Forelimb muscle (tissue), 1 donor: ENCODE results near the gene FBXW8. TPM values are rescaled to one million over a fixed set of nuclear protein-coding genes. Genes with fewer than 3 reads are reported as not detected.

Experiments
- DNase-seq: peaks from one replicate; pipeline ENCODE4 v3.0.0-alpha.2; 2013; ENCODE audit warnings: low read depth
- polyA plus RNA-seq: library from polyadenylated mRNA; unstranded; fragments of 120-200 nt; gene quantifications from one replicate; pipeline ENCODE4 v1.2.1, GENCODE V29; 2013; ENCODE audit not compliant: insufficient read length

FBXW8 gene
- polyA plus RNA-seq, 1 donor, result 13.3 TPM

DNA sequence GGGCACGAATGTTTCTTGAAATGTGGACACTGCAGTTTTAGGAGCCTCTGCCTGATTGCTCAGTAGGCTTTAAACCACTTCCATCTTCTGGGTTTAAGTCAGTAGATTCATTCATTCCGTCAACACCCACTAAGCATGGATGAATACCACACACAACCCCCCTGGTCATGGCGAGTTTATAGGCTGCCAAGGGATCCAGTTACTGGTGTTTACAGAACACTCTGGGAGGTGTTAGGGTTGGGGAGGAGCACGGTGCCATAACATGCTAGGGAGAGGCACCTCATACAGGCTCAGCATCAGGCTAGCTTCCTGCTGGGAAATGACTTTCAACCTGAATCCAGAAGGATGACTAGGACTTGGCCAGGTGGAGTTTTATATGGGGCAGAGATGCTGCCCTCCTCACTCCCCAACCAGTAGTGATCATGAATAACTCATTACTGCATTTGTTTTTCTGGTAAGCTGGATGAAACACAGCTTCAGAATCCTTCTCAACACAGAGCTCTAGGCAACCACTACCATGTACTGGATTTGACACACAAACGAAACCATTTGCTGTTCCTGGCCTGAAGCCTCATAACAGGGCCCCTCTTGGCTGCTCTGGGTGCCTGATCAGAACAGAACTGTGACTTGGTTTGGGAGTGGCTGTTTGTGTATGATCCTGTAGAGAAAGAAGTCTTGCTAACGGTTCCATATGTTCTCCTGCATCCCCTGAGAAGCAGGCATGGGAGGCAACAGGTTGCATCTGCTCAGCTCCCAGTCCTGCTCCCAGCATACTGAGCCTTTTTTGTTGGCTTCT, 47.9 kb downstream of the FBXW8 start:
- DNase-seq, result no peak

DNA sequence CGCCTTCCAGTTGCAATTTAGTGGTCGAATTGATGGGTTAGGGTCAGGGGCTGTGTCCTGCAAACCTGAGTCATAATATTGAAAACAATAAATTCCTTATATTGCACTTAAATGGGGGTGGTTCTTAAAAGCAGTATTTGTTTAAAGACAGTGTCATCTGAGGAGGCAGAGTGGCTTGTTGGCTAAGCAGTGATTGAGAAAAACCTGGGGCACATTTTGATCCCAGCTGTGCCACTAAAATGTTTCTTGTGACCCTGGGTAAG, 48.4 kb downstream of the FBXW8 start:
- DNase-seq, result no peak

DNA sequence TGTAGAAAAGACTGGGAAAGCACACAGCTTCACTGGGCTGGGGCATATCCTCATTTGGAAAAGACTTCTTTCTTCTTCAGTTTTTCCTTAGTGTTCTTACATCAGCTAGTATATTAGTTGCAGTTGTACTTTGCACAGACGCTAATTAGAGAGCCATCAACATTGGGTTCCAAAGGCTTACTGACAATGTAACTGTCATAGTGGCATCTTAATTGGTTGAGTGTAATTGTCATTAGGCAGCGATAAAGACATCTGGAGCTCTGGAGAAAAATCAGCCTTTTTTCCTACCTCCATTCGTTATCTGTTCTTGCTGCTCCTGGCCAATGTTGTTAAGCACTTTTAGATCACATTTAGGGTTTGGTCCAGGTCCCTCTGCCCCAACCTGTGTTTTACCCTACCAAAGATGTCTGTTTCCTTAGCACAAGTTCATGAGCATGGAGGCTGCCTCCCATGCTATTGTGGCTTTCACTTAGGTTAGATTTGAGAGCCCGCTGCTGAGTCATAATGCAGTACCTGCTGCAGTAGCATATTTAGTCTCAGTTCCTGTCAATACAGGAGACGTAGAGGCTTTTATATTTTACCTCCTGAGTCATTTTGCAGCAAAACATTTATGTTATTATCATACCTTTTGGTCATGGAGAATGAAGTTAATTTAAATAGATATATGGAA, 49.2 kb downstream of the FBXW8 start:
- DNase-seq, result no peak

DNA sequence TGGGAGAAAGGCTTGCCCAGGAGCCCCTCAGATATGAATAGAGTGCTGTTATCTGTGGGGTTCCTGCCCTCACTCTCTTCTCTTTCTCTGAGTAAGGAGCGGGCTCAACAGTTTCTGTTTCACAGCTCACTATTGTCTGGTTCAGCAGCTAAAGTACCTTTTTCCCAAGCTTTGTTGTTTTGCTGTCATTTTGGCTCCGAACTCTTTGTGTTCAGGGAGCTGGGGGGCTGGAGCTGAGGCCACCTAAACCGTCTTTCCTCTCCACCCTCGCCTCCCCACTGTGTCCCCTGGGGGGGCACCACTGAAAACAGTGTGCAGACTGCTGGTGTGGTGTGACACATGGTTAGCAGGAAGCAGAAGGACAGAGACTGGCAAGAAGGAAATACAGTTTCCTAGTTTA, 51.4 kb downstream of the FBXW8 start:
- DNase-seq, result no peak

DNA sequence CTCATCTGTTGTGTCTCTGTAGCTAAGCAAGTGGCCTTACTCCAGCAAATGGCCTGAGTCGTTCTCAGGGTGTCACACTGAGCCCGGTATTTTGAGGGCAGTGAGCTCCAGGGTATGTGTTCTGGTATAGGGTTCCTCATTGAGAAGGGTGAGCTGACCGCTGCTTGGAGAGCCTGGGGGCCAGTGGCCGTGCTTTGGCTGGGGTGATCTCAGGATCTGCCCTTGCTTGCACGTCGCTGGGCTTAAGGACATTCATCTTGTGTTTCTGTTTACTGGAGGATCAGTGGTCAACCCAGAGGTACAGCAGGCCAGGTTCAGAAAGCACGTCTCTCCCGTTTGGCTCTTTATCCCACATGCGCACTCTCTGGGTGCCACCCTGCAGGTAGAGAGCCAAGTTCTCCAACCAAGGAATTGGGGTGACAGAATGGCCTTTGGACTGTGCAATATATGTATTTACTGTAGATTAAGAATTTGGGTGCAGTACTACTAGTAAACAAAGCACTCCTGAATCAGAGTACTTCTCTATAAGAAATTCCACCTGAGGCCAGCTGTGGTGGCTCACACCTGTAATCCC, 52.1 kb downstream of the FBXW8 start:
- DNase-seq, result no peak

DNA sequence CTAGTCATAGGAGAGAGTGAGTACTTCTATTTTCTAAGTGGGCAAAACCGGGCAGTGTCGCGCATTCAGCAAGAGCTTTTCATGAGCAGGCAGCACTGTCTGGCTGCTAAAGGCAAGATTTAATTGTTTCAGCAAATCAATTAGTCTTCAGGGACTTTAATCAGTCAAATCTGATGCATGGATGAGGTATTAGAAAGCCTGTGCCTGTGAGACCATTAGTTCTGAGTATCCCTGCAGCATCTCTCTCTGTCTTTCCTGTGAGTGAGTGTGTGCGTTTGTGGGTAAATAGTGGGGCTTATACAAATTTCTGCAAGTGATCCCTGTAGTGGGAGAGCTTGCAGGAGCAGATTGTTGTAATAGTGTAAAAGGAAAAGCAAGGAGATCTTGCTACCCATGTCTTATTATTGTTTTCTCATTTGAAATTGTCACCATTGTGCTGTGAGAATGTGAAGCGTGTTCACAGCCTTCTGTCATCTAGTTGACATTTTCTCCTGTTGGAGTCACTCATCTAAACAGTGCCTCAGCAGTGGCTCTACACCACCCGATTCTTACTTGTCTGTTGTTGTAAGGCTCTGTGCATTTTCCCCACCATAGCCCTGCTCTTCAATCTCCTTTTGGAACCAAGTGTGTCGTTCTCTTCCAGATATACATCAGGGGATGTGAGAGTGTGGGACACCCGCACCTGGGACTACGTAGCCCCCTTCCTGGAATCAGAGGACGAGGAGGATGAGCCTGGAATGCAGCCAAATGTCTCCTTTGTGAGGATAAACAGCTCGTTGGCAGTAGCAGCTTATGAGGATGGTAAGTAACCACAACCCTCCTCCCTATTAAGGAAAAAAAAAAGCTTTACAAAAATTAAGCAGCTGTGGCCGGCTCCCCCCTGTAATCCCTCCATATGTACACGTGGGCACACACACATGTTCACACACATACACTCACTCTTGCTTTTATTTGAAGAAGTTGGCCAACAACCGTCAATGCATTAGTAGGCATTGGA, 53.6 kb downstream of the FBXW8 start:
- DNase-seq, result no peak

DNA sequence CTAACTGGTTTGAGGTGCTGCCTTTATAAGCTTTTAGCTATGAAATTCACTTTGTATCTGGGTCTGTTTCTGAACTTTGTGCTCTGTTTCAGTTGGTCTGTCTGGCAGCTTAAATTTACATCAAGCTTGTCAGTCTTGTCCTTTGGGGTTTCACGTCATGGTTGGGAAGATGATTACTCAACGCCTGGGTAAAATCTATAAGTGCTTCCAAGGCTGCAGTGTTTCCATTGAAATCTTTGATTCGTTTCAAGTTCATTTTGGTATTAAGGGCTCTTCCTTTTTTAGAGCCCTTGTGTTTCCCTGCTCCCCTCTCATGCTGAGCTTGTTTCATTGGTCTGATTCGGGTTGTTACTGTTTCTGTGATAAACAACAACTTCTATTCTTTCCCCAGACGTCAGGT, 58.2 kb downstream of the FBXW8 start:
- DNase-seq, result no peak

DNA sequence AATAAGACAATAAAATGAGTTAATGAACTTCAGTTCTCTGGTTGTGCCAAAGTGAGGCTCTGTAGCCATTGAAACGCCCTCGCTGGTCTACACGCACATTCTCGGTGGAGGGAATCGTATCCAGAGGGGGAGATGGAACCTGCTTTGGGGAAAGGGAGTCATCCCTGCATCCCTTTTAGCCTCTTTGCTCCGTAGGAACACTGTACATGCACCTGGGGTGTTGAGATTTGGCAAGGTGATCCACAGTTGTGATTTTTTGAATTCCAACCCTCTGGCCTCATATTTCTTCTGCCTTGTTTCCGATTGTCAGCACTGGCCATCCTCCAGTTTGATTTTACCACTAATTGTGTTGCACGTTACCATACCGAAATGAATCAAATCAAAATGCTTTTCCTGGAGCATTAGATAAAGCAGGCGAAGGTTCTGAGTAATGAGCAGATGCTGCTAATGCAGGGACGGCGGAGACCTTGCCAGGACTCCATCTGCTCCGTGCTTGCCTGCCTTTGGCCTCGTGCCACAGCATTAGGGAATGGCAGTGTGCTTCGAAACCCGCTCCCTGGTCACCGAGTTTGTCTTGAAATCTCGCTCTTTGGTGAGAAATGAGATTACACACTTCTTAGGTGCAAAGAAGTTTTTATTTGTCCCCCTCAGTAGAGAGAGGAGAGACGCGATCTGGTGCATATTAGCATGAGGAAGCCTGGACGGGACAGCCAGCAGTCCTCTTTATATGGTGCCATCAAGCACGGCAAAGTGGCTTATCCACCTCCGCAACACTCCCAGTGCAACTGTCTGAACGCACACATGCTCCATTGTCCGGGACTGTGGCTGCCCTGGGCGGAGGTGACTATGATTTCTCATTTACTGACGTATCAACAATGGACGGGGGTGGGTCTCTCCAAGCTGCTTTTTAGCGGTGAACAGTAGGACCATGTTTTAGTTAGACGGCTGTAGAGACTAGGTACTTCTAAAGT, 59.1 kb downstream of the FBXW8 start:
- peak; percentile 13 for DNase-seq

DNA sequence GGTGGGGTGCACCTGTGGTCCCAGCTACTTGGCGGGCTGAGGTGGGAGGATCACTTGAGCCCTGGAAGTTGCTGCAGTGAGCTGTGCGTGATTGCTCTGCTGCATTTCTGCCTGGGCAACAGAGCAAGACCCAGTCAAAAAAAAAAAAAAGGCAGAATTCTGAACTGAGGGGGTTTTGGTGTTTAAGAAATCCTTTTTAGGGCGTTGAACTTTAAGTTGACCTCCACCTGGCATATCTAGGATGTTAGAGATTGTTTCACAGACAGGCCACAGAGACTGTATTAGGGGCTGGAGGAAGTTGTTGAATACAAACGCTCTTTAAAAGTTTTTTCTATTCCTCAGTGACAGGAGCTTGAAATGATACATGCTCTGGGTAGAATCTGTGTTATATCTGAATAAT, 60.5 kb downstream of the FBXW8 start:
- DNase-seq, result no peak

DNA sequence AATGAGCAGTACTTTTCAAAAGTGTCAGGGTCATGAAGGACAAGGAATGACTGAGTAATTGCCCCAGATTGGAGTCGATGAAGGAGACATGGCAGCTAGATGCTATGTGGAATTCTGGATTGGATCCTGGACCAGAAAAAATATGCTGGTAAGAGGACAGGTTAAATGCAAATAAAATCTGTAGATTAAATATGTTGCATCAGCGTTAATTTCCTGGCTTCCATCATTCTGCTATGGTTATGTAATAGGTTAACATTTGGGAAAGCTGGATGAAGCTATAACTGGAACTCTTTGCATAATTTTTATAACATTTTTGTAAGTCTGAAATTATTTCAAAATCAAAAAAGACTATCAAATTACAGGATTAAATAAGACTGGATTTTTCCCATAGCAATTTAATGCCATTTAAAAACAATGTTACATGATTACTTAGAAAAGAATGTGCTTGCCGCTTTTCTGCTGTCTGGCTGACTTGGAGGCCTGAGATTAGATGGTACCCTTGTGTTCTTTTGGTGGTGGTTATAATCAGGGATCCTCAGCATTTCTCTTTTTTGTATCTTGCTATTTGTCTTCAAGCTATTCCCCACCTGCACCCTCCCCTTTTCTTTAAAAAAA, 65.1 kb downstream of the FBXW8 start:
- no peak for DNase-seq

DNA sequence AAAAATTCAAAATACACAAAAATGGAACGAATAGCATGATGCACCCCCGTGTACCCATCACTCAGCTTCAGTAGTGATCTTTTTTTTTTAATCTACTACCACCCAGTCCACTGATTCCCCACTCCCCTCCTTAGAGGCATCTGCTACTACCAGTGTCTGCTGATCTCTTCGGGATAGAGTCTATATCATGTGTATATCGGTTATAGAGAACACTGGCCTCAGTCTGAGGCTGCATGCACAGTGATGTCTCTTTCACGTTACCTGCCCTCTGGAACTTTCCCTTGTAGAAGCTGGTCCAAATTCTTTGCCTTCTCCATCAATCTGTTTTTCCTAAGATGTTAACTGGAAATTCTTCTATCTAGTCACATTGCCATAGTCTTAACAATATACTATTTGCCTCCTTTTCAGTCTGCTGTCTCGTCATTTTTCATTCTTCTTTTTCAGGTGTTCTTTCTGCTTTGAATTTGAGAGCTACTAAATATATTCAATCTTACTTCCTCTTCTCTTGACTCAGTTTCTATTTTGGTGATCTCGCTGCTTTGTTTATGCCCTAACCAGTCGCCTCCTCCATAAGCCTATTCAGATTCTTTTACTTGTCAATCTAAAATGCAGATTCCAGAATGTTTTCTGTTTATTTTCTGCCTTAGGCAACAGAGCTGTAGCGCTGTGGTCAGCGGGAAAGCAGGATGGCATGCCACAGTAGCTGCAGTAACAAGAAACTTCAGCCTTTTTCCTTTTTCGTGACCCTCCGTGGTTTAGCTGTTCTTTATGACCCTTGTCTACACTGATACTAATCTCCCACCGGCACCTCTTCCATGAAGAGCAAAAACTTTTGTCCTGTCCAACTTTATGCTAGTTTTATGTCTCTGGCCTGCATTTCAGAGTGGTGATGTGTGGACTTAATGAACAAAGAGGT, 67.0 kb downstream of the FBXW8 start:
- no peak for DNase-seq

DNA sequence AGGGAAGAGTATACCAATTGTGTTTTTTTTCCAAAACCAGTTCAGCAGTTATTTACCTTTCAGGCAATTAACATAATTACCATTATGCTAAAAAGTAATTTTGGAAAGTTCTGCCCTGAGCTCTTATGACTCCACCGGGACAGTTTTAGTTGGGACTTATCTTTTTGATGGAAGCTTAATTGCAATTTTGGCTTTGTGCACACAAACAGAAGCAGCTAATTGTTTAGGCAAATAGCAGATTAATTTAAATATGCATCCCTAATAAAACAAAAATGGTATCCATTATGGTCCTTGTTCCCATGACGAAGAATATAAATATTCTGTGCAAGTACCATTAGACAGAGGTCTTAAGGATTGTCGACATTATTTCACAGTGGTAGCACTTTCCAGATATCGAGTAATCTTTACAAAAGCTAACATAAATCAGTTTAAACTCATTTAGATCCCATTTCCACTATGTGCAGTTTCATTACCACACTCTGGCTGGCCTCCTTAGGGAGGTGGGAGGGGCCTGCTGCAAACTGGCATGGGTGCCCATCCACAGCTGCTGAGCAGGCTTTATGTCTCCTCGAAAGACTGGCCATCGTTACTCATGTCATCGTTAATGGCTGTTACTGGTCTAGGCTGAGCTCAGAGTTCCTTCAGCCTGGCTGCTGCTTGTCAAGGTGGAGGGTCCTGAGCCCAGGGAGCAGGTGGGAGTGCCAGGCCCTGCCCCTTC, 68.2 kb downstream of the FBXW8 start:
- no peak for DNase-seq

DNA sequence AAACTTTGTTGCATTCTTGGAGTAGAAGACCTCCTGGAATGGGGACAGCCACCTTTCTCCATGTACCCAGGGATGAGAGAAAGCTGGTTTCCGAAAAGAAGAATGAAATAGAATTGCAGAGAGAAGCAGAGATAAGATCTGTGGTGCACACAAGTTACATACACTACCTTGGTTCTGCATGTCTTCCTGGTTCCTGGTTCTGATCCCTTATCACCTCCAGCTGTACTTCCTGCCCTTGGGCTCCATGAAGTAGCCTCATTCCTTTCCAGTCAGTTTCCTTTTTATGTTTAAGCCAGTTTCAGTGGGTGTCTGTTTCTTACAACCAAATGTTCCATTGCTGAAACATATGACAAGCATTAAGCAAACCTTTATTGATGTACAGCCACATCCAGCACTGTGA, 69.3 kb downstream of the FBXW8 start:
- DNase-seq, result no peak

DNA sequence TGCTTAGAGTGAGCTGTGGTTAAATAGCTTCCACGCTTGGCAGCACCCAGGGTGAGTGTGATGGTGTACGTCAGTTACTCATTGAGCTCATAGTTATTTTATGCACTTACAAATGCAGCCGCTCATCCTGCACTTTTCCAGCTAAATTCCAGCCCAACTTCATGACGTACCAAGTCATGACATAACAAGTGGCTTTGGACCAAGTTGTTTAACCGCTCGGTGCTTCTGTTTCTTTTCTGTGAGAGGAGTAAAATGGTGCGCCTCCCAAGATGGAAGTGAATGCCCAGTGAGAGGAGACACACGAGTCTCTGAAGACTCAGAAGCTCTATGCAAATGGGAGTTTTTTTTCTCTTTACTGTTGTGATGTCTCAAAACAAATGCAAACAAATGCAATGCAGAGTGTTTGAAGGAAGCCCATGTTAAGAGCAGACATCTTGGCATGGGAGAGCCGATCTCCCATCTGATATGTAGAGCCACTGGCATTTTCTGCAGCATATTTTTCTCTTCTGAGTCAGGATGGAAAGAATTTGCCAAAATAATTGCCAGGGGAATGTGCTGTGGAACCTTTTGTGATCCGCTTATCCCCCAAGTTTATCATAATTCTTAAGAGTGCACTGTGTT, 72.2 kb downstream of the FBXW8 start:
- no peak for DNase-seq

DNA sequence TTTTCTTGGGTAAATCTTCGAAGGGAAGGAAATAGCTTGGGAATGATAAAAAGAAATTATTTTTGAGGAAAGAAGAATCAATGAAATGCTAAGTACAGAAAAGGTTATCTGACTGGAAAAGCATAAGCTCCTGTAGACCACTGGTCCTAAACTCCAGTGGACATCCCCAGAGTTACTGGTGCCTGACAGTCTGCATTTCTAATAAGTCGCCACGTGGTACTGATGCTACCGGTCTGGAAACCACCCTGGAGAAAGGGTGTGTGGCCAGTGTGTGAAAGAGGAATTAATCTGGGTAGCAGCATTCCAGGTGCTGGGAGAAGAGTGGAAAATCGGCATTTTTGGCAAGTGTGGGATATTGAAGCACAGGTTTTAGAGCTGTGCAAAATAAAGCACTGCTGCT, 73.3 kb downstream of the FBXW8 start:
- DNase-seq, result no peak

DNA sequence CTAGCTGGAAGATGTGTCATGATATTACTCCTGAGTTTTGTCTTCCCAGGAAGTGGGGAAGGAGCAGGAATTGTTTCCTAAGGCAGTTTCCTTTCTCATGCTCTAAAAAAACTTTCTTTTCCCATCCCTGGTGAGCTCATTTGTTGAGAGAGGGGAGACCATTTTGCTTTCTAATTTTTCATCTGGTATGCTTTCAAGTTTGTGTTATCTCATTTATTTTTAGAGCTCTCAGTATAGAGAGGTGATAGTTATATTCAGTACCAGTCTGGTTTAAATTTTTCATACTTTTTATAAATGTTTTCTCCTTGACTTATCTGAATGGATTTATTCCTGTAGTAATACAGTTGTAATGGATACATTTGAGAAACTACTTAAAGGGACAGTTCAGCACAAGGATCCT, 79.6 kb downstream of the FBXW8 start:
- no peak for DNase-seq

DNA sequence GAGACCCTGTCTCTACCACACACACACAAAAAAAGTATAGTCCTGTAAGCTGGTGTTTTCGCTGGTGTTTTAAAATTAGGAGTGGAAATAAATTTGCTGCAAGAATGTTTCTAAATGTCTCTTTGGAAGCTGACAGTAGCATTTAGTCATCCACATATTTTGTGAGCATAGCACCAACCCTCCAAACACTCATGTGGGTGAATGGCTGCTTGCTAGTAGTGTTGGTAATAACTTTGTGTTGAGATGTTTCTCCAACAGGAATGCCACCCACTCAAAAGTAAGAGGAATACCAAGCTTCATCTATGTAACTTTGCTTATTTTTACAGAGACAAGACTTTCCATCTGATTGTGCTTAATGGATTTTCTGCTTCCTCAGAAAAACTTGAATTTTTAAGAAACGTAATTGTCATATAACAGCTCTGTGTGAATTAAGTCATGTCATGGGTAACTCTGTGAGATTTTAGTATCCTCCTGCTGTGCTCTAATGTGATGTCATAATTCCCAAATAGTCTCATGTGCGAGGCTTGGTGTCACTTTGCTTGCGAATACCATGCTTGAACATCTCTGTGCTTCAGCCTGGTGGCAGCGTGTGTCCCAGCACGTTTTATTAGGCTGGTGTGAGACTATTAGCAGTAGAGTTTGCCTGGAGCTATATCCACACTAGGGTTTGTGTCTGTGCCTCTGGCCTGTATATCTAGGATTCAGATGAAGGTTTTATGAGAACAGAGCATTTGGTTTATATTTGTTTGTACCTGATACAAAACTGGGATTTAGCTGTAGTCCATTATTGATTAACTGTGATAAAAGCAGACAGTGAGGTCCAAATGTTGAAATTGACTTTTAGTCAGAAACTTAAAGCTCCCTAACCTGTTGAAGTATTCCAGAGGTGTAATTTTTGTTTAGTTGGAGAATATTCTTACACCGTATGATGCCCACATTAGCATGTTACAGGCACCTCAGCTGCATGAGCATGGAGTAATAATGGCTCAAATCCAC, 80.5 kb downstream of the FBXW8 start:
- no peak for DNase-seq
